ENCODE measurements around the gene CRABP1.

CRABP1 gene

GRCh38 chr15:78347586-78348543 lies 7.7 kb downstream of the CRABP1 start:
- no peak for ATAC-seq
- no peak for DNase-seq

DNA sequence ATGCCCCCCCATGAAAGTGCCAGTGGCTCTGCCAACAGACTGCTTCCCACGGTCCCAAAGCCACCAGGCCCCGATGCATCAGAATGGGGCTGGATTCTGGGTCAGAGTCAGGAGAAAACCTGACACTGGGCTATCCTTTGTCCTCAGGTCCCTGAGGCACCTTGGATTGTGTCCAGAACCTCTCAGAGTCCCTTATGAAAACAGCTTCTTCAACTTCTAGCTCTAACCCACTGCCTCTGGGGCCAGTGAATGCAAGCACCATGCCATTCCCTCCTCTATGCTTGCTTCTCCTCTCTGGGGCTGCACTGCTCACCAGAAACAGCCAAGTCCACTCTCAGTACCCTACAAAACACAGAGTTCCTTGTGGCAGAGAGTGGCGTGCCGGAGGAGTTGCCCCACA lies 9.9 kb downstream of the CRABP1 start:
- ATAC-seq, result no peak
- DNase-seq, result no peak

DNA sequence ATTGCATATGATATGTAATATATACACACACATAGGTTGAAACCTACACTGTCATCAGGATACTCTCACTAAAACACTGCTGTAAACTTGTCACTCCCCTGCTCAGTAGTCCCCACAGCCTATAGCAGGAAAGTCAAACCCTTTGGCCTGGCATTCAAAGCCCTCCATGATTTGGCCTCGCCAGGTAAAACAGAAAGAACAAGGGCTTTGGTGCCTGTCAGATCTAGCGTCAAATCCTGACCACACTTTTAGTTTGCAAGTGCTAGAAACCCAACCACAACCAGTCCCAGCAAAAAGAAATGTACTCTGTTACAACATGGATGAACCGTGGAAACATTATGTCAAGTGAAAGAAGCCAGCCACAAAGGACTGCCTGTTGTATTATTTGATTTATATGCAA lies 11.4 kb downstream of the CRABP1 start:
- no peak for DNase-seq
- peak; percentile 59 for ATAC-seq

GRCh38 chr15:78353093-78353492 lies 12.9 kb downstream of the CRABP1 start:
- no peak for DNase-seq
- no peak for ATAC-seq

- DNase-seq (no peak), ATAC-seq (no peak)
Measured at GRCh38 chr15:78355177-78355576, 15.0 kb downstream of the CRABP1 start.

DNA sequence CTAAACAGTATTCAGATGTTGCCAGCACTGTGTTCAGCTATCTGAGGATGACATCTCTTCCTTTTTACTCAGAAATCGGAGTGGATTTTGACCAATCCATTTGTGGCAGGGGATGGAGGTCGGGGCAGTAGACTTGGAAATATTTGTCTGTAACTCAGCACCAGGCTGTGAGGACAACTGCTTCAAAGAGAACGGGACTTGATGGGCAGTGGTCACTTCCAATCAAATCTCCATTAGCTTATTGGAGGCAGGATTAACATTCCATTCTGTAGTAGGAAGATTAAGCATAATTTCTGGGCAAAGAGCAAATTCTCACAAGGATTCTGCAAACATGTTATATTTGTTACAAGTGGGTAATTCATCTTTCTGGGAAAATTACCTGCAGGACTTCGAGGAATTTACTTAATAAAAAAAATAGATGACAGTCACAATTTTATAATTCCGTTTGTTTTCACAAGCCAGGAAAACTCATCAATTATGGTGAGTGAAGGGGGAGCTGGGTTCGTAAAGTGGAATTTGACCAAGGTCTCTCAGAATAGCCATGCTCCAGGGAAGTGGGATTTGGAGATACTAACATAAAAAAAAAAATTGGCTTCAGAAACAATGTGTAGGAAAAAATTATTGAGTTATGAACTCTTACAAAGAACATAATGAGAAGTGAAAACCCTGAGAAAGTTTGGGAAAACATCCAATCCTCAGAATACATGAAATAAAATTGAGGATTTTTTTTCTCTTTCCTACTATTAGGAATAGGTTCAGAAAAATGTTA lies 18.1 kb downstream of the CRABP1 start:
- DNase-seq (no peak), ATAC-seq (no peak)

GRCh38 chr15:78359041-78359808 lies 19.1 kb downstream of the CRABP1 start:
- no peak for ATAC-seq

DNA sequence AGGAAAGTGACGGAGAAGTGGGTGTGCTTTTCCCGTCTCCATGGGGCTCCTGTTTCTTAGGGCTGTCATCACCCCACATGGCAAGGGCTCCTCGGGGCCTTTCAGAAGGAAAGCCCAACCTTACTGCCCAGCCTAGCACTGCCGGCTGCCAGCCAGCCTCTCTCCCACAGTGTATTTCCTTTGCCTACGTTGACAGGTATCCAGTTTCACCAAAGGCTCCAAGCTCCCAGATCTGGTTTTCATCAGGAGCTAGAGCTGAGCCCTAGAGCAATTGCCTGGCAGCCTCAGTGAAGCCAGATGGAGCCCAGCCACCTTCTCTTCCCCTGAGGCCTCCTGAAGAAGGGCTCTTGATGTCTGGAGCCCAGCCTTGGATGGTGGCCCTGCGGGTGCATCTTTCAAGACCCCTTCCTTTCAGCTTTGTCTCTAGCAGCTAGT lies 20.2 kb downstream of the CRABP1 start:
- no peak for ATAC-seq
- DNase-seq, result no peak

More at GRCh38 chr15:78359041-78359808, 19.1 kb downstream of the CRABP1 start:
- DNase-seq, result no peak

DNA sequence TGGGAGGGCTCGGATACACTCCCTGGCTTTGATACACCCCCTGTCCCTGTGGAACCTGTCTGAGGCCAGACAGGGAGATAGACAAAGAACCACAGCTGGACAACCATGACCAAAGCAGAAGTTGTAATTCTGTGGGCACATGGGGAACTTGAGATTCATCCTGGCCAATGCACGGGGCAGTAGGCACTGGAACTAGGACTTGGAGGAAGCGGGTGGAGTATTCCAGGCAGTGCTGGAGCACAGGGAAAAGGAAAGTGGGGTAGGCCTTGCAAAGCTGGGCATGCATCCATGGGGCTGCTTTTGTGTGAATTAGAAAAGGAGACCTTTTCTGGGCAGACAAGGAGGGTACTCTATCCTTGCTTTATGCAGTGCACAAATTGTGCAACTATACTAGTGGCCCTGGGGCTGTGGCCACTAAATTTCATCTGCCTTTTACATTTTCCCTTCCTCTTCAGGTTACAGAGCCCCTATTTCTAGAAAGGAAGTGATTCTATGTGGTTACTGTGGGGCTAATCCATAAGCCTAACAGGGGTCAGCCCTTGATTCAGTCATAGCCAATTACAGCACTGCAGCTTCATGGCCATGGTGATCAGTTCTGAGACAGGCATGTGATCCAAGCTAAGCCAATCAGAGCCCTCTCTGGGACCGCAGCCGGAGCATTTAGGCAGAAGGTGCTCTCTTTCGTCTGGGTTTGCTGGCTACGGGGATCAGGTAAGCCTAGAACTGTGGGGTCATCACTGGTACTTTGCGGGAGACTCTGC lies 21.0 kb downstream of the CRABP1 start:
- DNase-seq (no peak), ATAC-seq (no peak)

- DNase-seq, result no peak
- ATAC-seq, result no peak
Measured at GRCh38 chr15:78361771-78362506, 21.8 kb downstream of the CRABP1 start.

GRCh38 chr15:78362716-78363380 lies 22.7 kb downstream of the CRABP1 start:
- ATAC-seq, result no peak
- no peak for DNase-seq

DNA sequence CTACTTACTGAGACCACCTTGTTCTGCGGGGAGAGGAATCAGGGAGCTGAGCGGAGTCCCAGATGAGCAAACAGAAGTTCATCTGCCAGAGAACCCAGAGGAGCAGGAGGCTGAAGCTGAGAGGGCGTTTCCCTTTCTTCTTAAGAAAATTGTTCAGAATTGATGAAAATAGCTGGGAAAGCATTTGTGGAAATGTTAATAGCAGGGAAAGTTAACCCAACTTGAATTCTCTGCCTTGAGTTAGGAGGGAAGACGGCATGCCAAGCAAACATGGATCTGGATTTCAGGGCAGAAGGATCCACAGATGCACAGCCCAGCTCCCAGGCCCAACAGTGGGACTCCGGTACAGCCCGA lies 23.2 kb downstream of the CRABP1 start:
- DNase-seq (no peak), ATAC-seq (no peak)

- ATAC-seq, result no peak
- no peak for DNase-seq
Measured at GRCh38 chr15:78364233-78364632, 24.1 kb downstream of the CRABP1 start.

DNA sequence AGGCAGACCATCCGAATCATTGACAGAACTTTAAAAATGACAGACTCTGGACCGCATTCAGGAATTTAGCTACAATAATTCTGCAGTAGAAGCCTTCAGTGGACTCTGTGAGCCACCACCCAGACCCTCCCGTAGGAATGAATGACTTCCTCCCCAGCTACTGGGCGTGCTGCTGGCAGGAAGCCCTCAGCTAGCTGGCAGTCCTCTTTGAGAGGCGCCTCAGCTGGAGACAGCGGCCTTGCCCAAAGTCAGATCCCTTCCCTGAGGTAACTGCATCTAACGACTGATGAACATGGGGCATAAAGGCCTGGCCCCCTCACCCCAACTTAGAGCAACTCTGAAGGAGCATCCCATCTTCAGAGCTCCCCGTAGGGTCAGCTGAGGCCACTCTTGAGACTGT lies 25.8 kb downstream of the CRABP1 start:
- ATAC-seq, result no peak
- DNase-seq, result no peak

DNA sequence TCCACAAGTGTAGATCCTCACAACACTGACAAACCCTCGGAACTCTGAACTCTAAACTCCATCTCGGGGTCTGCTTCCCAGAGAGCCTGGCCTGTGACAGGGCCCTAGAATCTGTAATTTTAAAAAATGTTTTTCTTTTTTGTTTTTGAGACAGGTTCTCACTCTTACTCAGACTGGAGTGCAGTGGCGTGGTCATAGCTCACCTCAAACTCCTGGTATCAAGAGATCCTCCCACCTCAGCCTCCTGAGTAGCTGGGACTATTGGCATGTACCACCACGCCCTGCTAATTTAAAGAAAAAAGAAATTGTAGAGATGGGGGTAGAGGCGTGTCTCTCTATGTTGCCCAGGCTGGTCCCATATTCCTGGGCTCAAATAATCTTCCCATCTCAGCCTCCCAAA lies 26.2 kb downstream of the CRABP1 start:
- DNase-seq (no peak), ATAC-seq (no peak)

GRCh38 chr15:78368651-78369050 lies 28.5 kb downstream of the CRABP1 start:
- no peak for DNase-seq
- ATAC-seq, result no peak

GRCh38 chr15:78369161-78369560 lies 29.0 kb downstream of the CRABP1 start:
- DNase-seq, result no peak
- ATAC-seq, result no peak

- ATAC-seq (no peak), DNase-seq (no peak)
Measured at GRCh38 chr15:78370013-78370412, 29.9 kb downstream of the CRABP1 start.

DNA sequence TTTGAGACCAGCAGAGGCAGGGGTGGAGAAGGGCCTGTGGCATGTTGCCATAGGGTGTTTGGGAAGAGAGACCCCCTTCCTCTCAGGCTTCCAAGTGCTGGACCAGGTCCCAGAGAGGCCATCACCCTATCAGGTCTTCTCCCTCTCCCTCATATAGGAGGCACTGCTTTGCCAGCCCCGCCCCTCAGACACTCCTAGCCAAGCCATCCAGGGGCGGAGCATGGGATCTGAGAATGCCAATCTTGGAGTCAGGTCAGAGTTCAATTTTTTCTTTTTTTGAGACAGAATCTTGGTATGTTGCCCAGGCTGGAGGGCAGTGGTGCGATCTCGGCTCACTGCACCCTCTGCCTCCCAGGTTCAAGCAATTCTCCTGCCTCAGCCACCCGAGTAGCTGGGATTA lies 32.7 kb downstream of the CRABP1 start:
- no peak for DNase-seq
- no peak for ATAC-seq
